Liver (tissue), 9 donors: ENCODE data around the gene LRP5. TPM values are rescaled to one million over a fixed set of nuclear protein-coding genes. Genes with fewer than 3 reads are reported as not detected.
"Not testable (repeated sequence)": the region's sequence is repeated elsewhere in the genome, so short reads cannot be mapped to it uniquely, and the experiment has no call there.

Source experiments
- DNase-seq: peaks from one replicate; pipeline ENCODE4 v3.0.0-alpha.2; 2017; ENCODE audit warnings: low spot score
- H3K27ac ChIP-seq, 2 donors: one replicate each; pipeline ENCODE4 v1.7.0; 2013; ENCODE audit warnings: inconsistent platforms in 2 of 2, low read length in 2 of 2, control low read depth in 1 of 2, low read depth in 1 of 2, mild to moderate bottlenecking in 1 of 2
- H3K27me3 ChIP-seq, 4 donors: one replicate each; pipeline versions ENCODE4 v1.6.1 to v1.7.0; 2013; ENCODE audit warnings: low read length in 3 of 4, inconsistent platforms in 1 of 4, mild to moderate bottlenecking in 1 of 4, moderate library complexity in 1 of 4; ENCODE audit not compliant: control insufficient read depth in 4 of 4, insufficient read depth in 4 of 4
- H3K36me3 ChIP-seq, 4 donors: one replicate each; pipeline versions ENCODE4 v1.6.1 to v1.7.0; 2013; ENCODE audit warnings: low read length in 3 of 4, mild to moderate bottlenecking in 3 of 4, low read depth in 1 of 4, moderate library complexity in 1 of 4; ENCODE audit not compliant: control insufficient read depth in 4 of 4, insufficient read depth in 3 of 4
- H3K4me1 ChIP-seq, 4 donors: one replicate each; pipeline versions ENCODE4 v1.6.1 to v1.7.0; 2013; ENCODE audit warnings: low read length in 3 of 4, mild to moderate bottlenecking in 3 of 4, moderate library complexity in 1 of 4; ENCODE audit not compliant: control insufficient read depth in 4 of 4, insufficient read depth in 4 of 4
- H3K4me3 ChIP-seq, 3 donors: one replicate each; pipeline versions ENCODE4 v1.6.1 to v1.7.0; 2013; ENCODE audit warnings: low read length in 3 of 3, control low read depth in 1 of 3, low read depth in 1 of 3, mild to moderate bottlenecking in 1 of 3
- H3K9ac ChIP-seq, 2 donors: one replicate each; pipeline ENCODE4 v1.7.0; 2013; ENCODE audit warnings: low read length in 2 of 2, mild to moderate bottlenecking in 2 of 2, moderate library complexity in 2 of 2, control low read depth in 1 of 2, low read depth in 1 of 2
- H3K9me3 ChIP-seq, 4 donors: one replicate each; pipeline versions ENCODE4 v1.6.1 to v1.7.0; 2013; ENCODE audit warnings: low read length in 3 of 4; ENCODE audit not compliant: control insufficient read depth in 4 of 4
- EGR1 ChIP-seq, 2 donors: IDR thresholded peaks; 2 replicates each; pipeline ENCODE4 v1.6.1; 2016 to 2018; ENCODE audit warnings: antibody characterized with exemption in 2 of 2, low read depth in 2 of 2
- GABPA ChIP-seq, 2 donors: IDR thresholded peaks in 1 of 2; conservative IDR thresholded peaks in 1 of 2; 2 replicates each; pipeline ENCODE4 v1.6.1; 2016; ENCODE audit warnings: antibody characterized with exemption in 2 of 2, mild to moderate bottlenecking in 1 of 2, moderate library complexity in 1 of 2
- RXRA ChIP-seq, 2 donors: IDR thresholded peaks; 2 replicates each; pipeline ENCODE4 v1.6.1; 2017 to 2018; ENCODE audit warnings: antibody characterized with exemption in 2 of 2, mild to moderate bottlenecking in 1 of 2
- SP1 ChIP-seq: IDR thresholded peaks from 2 replicates; pipeline ENCODE4 v1.6.1; 2018; ENCODE audit warnings: antibody characterized with exemption, mild to moderate bottlenecking
- TAF1 ChIP-seq: conservative IDR thresholded peaks from 2 replicates; pipeline ENCODE4 v1.6.1; 2016; ENCODE audit warnings: antibody characterized with exemption, mild to moderate bottlenecking
- ZBTB33 ChIP-seq: IDR thresholded peaks from 2 replicates; pipeline ENCODE4 v1.6.1; 2016; ENCODE audit warnings: antibody characterized with exemption
- WGBS: extraction: QIAGEN DNeasy Blood & Tissue Kit; methylation state at CpG from one replicate; pipeline ENCODE4 v1.1.7; 2013; 5-methylcytosine and 5-hydroxymethylcytosine counted together
- polyA plus RNA-seq, 2 donors: library from polyadenylated mRNA; stranded (reverse) in 1 of 2; unstranded in 1 of 2; fragments of 200-250 nt in 1 of 2; fragments of >200 nt in 1 of 2; fragmentation: Nextera tagmentation in 1 of 2; extraction: Ambion mirVana in 1 of 2; gene quantifications; one replicate each; pipeline versions ENCODE4 v1.2.1 to v1.2.3, GENCODE V29; 2013 to 2015
- total RNA-seq, 2 donors: library from RNA; depleted of rRNA; stranded (reverse); fragments of >200 nt; gene quantifications; one replicate each; pipeline ENCODE4 v1.2.3, GENCODE V29; 2014
- donor health status: healthy.
- donor health status: healthy.
- donor health status: healthy.
- donor health status: healthy.
- donor health status: healthy.

The LRP5 gene
- total and polyA plus RNA-seq, 4 donors, result 48.9 to 99.3 (median 71.3) TPM

GRCh38 chr11:68297812-68298658, 14.4 kb upstream of the LRP5 start (continued):
- TF ChIP-seq ZBTB33, result peak; percentile 94

GRCh38 chr11:68298659-68299516, 13.5 kb upstream of the LRP5 start:
- no peak for TF ChIP-seq RXRA (IDR thresholded peaks at IDR 0.05)
- no peak for TF ChIP-seq TAF1
- TF ChIP-seq EGR1 (IDR thresholded peaks at IDR 0.05; ENCODE audit: low read depth in 2 of 2), result no peak
- TF ChIP-seq ZBTB33, result no peak
- TF ChIP-seq SP1, result no peak
- TF ChIP-seq GABPA (IDR thresholded peaks at IDR 0.05 in 1 of 2, conservative IDR thresholded peaks at IDR 0.05 in 1 of 2), result no peak
- Histone ChIP-seq H3K27ac (peak overlapping the region; percentile 90 to 99), H3K36me3 (no peaks in the 10 kb centered on the region), H3K9me3 (no peaks in the 10 kb centered on the region), H3K9ac (peak overlapping the region; percentile 27 to 72), H3K27me3 (no peaks in the 10 kb centered on the region), H3K4me3 (peak overlapping the region in 2 of 3 donors; percentile 25 to 50), H3K4me1 (peaks cover 14 to 40% (median 30%) of the 10 kb centered on the region in 4 donors)
- 37% methylated on average over 15 of the region's 15 CpGs for WGBS
- DNase-seq, result no peak

GRCh38 chr11:68299517-68299879, 12.9 kb upstream of the LRP5 start:
- not testable (repeated sequence) for H3K9me3 ChIP-seq, H3K9ac ChIP-seq, H3K27me3 ChIP-seq, H3K36me3 ChIP-seq, DNase-seq, H3K4me3 ChIP-seq
- WGBS, result 95% methylated on average over 9 of the region's 9 CpGs
- peaks cover 14 to 40% (median 30%) of the 10 kb centered on the region in 4 donors for H3K4me1 ChIP-seq
- H3K27ac ChIP-seq, result peak overlapping the region; percentile 90 to 99
